ENCODE data around the gene OR4C5. TPM values are rescaled to one million over a fixed set of nuclear protein-coding genes. Genes with fewer than 3 reads are reported as not detected.

The OR4C5 gene
- total and polyA plus RNA-seq, 2 of the 8 experiments (the other 6 are each of a cell fraction or from before 2014, with no cell fraction given), result not detected

DNA sequence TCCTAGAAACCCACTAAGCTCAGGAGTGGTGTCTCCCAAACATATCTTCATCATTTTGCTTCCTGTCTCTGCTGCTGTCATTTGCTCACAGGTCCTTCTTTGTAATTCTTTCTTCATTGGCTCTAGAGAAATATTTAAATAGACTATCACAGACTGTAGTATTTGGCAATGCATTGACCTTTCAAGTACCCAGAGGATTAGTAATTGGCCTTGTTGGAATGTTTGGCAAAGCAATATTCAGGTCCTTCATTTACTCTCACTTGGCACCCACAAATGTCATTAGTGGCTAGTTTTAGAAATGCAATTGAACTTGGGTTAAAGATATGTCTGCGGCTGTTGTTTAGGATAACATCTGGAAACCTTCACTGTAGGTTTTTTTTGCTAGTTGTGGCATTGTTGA lies 11.6 kb downstream of the OR4C5 start:
- H3K27me3 ChIP-seq (replicated peaks in 1 of 4; ENCODE audit: control insufficient read depth in 3 of 4, extremely low read depth in 1 of 4, insufficient read depth in 3 of 4, low read length in 3 of 4), result no peaks in the 10 kb centered on the region
- no peak overlapping the region for H2AFZ ChIP-seq (ENCODE audit: low read length)
- H3K36me3 ChIP-seq (ENCODE audit: control insufficient read depth in 2 of 4, insufficient read depth in 4 of 4, low read length in 3 of 4), result no peaks in the 10 kb centered on the region
- no peaks in the 10 kb centered on the region for H3K23me2 ChIP-seq (ENCODE audit: low read depth, low read length)
- H3K4me3 ChIP-seq (ENCODE audit: extremely low read depth in 1 of 4, insufficient read depth in 2 of 4, low read depth in 3 of 4, low read length in 4 of 4), result no peak overlapping the region
- H2AK5ac ChIP-seq (ENCODE audit: low read depth, low read length), result no peak overlapping the region
- no peak overlapping the region for H3K9ac ChIP-seq (replicated peaks in 1 of 4; ENCODE audit: extremely low read depth in 1 of 4, low read depth in 3 of 4, low read length in 3 of 4)
- no peak overlapping the region for H2BK15ac ChIP-seq (ENCODE audit: low read length)
- DNase-seq (ENCODE audit: low read depth in 1 of 2, low spot score in 2 of 2), result no peak
- FAIRE-seq, result no peak
- CTCF ChIA-PET (ENCODE audit: partially characterized antibody), result no interaction called here
- H3K4ac ChIP-seq (replicated peaks; ENCODE audit: insufficient read length, low read depth, low read length), result no peak overlapping the region
- no peak overlapping the region for H3K27ac ChIP-seq (ENCODE audit: low read depth, low read length)
- no peak overlapping the region for H3K4me2 ChIP-seq (ENCODE audit: insufficient read depth in 1 of 2, low read depth in 2 of 2, low read length in 2 of 2)
- POLR2A ChIA-PET (ENCODE audit: partially characterized antibody), result no interaction called here
- no peaks in the 10 kb centered on the region for H3K79me2 ChIP-seq (ENCODE audit: control insufficient read depth in 1 of 2, insufficient read depth in 2 of 2, low read length in 2 of 2)
- H3K18ac ChIP-seq (ENCODE audit: extremely low read depth, low read length), result no peak overlapping the region
- H3K79me1 ChIP-seq (ENCODE audit: low read depth, low read length), result no peaks in the 10 kb centered on the region
- no peak overlapping the region for H2BK120ac ChIP-seq (replicated peaks; ENCODE audit: low read depth, low read length)
- no peak overlapping the region for H2BK12ac ChIP-seq (ENCODE audit: low read depth, low read length)
- H3K14ac ChIP-seq (ENCODE audit: insufficient read length), result no peak overlapping the region
- no peak overlapping the region for H3K56ac ChIP-seq (replicated peaks; ENCODE audit: insufficient read length, low read depth, low read length)
- no peaks in the 10 kb centered on the region for H4K20me1 ChIP-seq (replicated peaks in 1 of 2; ENCODE audit: control insufficient read depth in 1 of 2, insufficient read depth in 2 of 2, low read length in 2 of 2)
- H2BK20ac ChIP-seq (ENCODE audit: low read length), result no peak overlapping the region
- WGBS, 2 experiments (ENCODE audit: extremely low coverage in 1 of 2, insufficient coverage in 1 of 2, insufficient read length in 1 of 2, insufficient replicate concordance in 2 of 2, low coverage in 1 of 2, low lambda C conversion rate in 2 of 2, missing lambda C conversion rate in 1 of 2), result 93% methylated on average over 1 of the region's 1 CpG; no CpG with 5 or more reads in 1 of the 2 experiments
- H3K4me1 ChIP-seq (replicated peaks in 1 of 4; ENCODE audit: control insufficient read depth in 3 of 4, insufficient read depth in 4 of 4, low read length in 3 of 4), result no peaks in the 10 kb centered on the region
- peaks cover 38 to 49% of the 10 kb centered on the region in 2 experiments for H3K9me3 ChIP-seq (ENCODE audit: insufficient read depth in 2 of 2, low read depth in 1 of 2, low read length in 1 of 2)
- no peak overlapping the region for H4K5ac ChIP-seq (ENCODE audit: insufficient read length, low read depth, low read length)
- H2BK5ac ChIP-seq (ENCODE audit: low read depth, low read length), result no peak overlapping the region
- H4K8ac ChIP-seq (ENCODE audit: extremely low read depth, insufficient read depth, low read length), result no peak overlapping the region
- no peak overlapping the region for H4K91ac ChIP-seq (replicated peaks; ENCODE audit: insufficient read length, low read length)
- H3K23ac ChIP-seq (ENCODE audit: insufficient read length), result no peak overlapping the region
- TF ChIP-seq GABPA (IDR thresholded peaks at IDR 0.05; ENCODE audit: borderline replicate concordance, insufficient read depth, low read length) (no peak), BACH1 (IDR thresholded peaks at IDR 0.05; ENCODE audit: low read length) (no peak), EP300 (IDR thresholded peaks at IDR 0.05; ENCODE audit: borderline replicate concordance in 1 of 2, low read depth in 2 of 2, low read length in 2 of 2) (no peak), NANOG (IDR thresholded peaks at IDR 0.05; ENCODE audit: insufficient read depth, low read depth, low read length, poor library complexity, severe bottlenecking) (no peak), SIRT6 (IDR thresholded peaks at IDR 0.05; ENCODE audit: low read length) (no peak), GTF2F1 (IDR thresholded peaks at IDR 0.05; ENCODE audit: borderline replicate concordance, low read depth, low read length) (no peak), JUN (IDR thresholded peaks at IDR 0.05; ENCODE audit: low read depth, low read length) (no peak), CREB1 (IDR thresholded peaks at IDR 0.05) (no peak), CEBPB (IDR thresholded peaks at IDR 0.05; ENCODE audit: low read depth, low read length) (no peak), TEAD4 (IDR thresholded peaks at IDR 0.05; ENCODE audit: low read depth, low read length) (no peak)
- TF ChIP-seq, protein P1, sequence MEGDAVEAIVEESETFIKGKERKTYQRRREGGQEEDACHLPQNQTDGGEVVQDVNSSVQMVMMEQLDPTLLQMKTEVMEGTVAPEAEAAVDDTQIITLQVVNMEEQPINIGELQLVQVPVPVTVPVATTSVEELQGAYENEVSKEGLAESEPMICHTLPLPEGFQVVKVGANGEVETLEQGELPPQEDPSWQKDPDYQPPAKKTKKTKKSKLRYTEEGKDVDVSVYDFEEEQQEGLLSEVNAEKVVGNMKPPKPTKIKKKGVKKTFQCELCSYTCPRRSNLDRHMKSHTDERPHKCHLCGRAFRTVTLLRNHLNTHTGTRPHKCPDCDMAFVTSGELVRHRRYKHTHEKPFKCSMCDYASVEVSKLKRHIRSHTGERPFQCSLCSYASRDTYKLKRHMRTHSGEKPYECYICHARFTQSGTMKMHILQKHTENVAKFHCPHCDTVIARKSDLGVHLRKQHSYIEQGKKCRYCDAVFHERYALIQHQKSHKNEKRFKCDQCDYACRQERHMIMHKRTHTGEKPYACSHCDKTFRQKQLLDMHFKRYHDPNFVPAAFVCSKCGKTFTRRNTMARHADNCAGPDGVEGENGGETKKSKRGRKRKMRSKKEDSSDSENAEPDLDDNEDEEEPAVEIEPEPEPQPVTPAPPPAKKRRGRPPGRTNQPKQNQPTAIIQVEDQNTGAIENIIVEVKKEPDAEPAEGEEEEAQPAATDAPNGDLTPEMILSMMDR (IDR thresholded peaks at IDR 0.05; ENCODE audit: control extremely low read depth in 1 of 3, insufficient read depth in 1 of 3, low read depth in 1 of 3, low read length in 3 of 3), result no peak
- TF ChIP-seq, protein P2, sequence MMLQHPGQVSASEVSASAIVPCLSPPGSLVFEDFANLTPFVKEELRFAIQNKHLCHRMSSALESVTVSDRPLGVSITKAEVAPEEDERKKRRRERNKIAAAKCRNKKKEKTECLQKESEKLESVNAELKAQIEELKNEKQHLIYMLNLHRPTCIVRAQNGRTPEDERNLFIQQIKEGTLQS (IDR thresholded peaks at IDR 0.05; ENCODE audit: insufficient read depth, low read depth, low read length), result no peak
